Putamen (tissue), 1 donor: ENCODE data around the gene DCTN4.
"Not testable (repeated sequence)": the region's sequence is repeated elsewhere in the genome, so short reads cannot be mapped to it uniquely, and the experiment has no call there.

ENCODE experiments used
- DNase-seq: peaks from one replicate; pipeline ENCODE4 v3.0.0-alpha.2; 2016; ENCODE audit warnings: low spot score

DCTN4 gene

GRCh38 chr5:150778517-150779396 lies 19.9 kb upstream of the DCTN4 start, which contains the start of gene SMIM3:
TSS of gene SMIM3 (plus strand) at chr5:150778757. CDS start at chr5:150795441, 16,684 bp downstream.
- DNase-seq = peak; percentile 45

- DNase-seq = no peak
These were observed 19.3 kb upstream of the DCTN4 start for GRCh38 chr5:150778088-150778516.

GRCh38 chr5:150777685-150778084 lies 18.9 kb upstream of the DCTN4 start:
- DNase-seq = no peak

GRCh38 chr5:150774145-150774544 lies 15.3 kb upstream of the DCTN4 start:
- DNase-seq = no peak

GRCh38 chr5:150771034-150771795 lies 12.4 kb upstream of the DCTN4 start:
- no peak for DNase-seq

- no peak for DNase-seq
These were observed 7.4 kb upstream of the DCTN4 start for GRCh38 chr5:150766251-150766650.

- DNase-seq = no peak
These were observed 7.0 kb upstream of the DCTN4 start for GRCh38 chr5:150765799-150766169.

- no peak for DNase-seq
These were observed 6.4 kb upstream of the DCTN4 start for GRCh38 chr5:150765011-150765798.

- DNase-seq = no peak
These were observed 5.7 kb upstream of the DCTN4 start for GRCh38 chr5:150764530-150764929.

GRCh38 chr5:150763023-150763769 lies 4.4 kb upstream of the DCTN4 start:
- DNase-seq = no peak

GRCh38 chr5:150762211-150762610 lies 3.4 kb upstream of the DCTN4 start:
- no peak for DNase-seq

- no peak for DNase-seq
These were observed 442 bp upstream of the DCTN4 start for GRCh38 chr5:150759334-150759583.

- DNase-seq = no peak
These were observed 650 bp downstream of the DCTN4 start for GRCh38 chr5:150758203-150758530.

- DNase-seq = no peak
These were observed 1.6 kb downstream of the DCTN4 start for GRCh38 chr5:150757087-150757649.

GRCh38 chr5:150753863-150754262 lies 5.0 kb downstream of the DCTN4 start:
- DNase-seq = no peak

- no peak for DNase-seq
These were observed 5.4 kb downstream of the DCTN4 start for GRCh38 chr5:150753463-150753862.

GRCh38 chr5:150751096-150751891 lies 7.5 kb downstream of the DCTN4 start:
- no peak for DNase-seq

GRCh38 chr5:150750469-150750868 lies 8.3 kb downstream of the DCTN4 start:
- DNase-seq = no peak

GRCh38 chr5:150743142-150743488 lies 15.7 kb downstream of the DCTN4 start:
- not testable (repeated sequence) for DNase-seq

- not testable (repeated sequence) for DNase-seq
These were observed 16.2 kb downstream of the DCTN4 start for GRCh38 chr5:150742455-150743141.
